Stimulated activated naive B cell treated with anti-CD40 and anti-IgM and Interleukin-4, amounts not matched to agents 10 μg/mL and 1 μg/mL and 100 μg/mL, for 72 hours (primary cell): ENCODE results near the gene RIT2.
A peak's percentile ranks its signal among the peaks of the same experiment; 100 is the strongest.

Experiments used
- ATAC-seq, 2 donors: fragments of 150-1000 bp; cut with Tn5 transposase; replicated peaks; 2 replicates each; pipeline ENCODE4 v1.10.0; 2021; ENCODE audit warnings: moderate library complexity in 1 of 2
- DNase-seq: peaks from one replicate; pipeline ENCODE4 v3.0.0; 2021
- H3K27ac Mint-ChIP-seq: one replicate; pipeline ENCODE4 v1.8.0; 2022; ENCODE audit warnings: mild to moderate bottlenecking, mixed read lengths
- H3K27me3 Mint-ChIP-seq, 2 donors: one replicate each; pipeline ENCODE4 v1.8.0; 2022; ENCODE audit warnings: mixed read lengths in 2 of 2
- H3K36me3 Mint-ChIP-seq, 2 donors: one replicate each; pipeline ENCODE4 v1.8.0; 2022; ENCODE audit warnings: mixed read lengths in 2 of 2, mild to moderate bottlenecking in 1 of 2
- H3K4me1 Mint-ChIP-seq, 2 donors: one replicate each; pipeline ENCODE4 v1.8.0; 2022; ENCODE audit warnings: mixed read lengths in 2 of 2, mild to moderate bottlenecking in 1 of 2
- H3K4me3 Mint-ChIP-seq, 2 donors: one replicate each; pipeline ENCODE4 v1.8.0; 2022; ENCODE audit warnings: mild to moderate bottlenecking in 2 of 2, mixed read lengths in 2 of 2, moderate library complexity in 1 of 2
- H3K9me3 Mint-ChIP-seq, 2 donors: one replicate each; pipeline ENCODE4 v1.8.0; 2022; ENCODE audit warnings: mixed read lengths in 2 of 2, mild to moderate bottlenecking in 1 of 2

The RIT2 gene

DNA sequence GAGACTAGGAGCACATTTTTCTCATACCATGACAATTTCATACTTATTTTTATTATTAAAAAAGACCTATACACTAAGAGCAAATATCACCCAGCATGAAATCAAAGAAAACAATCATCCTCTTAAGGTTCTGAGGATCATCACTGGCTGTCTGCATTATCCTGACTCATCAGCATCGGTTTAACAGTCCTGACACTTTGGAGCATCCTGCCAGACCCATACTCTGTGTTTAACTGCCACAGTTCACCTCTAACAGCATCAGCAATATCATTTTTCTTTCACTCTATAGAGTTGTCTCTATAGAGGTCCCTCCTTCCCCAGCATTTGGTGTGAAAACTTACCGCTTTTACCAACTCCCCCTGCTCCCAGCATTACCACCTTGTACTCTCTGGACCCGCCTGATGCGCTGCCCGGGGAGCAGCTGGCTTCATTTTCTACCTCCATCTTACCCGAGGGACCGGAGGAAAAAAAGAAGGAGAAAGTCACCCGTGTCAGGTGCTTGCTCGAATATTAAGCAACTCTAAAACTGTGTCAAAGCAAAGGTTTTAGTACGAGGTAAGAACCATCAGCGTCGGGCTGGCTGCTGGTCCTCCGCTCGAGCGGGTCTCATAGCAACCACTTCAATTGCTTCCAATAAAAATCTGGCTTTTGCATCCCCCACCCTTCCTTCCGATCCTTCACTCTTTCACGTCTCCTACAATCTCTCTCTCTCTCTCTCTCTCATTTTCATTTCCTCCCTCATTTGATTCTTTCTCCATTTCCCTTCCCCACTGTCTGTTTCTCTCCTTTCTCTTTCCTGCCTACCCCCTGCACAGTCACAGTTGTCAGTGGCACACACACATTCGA, at the start of gene RIT2:
RIT2 (minus strand) TSS at position 610 of the 846 bp plus-strand sequence.
- H3K27ac Mint-ChIP-seq = no peak within 1 kb of the TSS
- no peaks in the 10 kb centered on the region for H3K27me3 Mint-ChIP-seq
- ATAC-seq = no peak
- no peak for DNase-seq
- H3K9me3 Mint-ChIP-seq = no peaks in the 10 kb centered on the region
- no peak within 1 kb of the TSS for H3K4me3 Mint-ChIP-seq
- H3K36me3 Mint-ChIP-seq = no peaks in the 10 kb centered on the region
- H3K4me1 Mint-ChIP-seq = no peaks in the 10 kb centered on the region

DNA sequence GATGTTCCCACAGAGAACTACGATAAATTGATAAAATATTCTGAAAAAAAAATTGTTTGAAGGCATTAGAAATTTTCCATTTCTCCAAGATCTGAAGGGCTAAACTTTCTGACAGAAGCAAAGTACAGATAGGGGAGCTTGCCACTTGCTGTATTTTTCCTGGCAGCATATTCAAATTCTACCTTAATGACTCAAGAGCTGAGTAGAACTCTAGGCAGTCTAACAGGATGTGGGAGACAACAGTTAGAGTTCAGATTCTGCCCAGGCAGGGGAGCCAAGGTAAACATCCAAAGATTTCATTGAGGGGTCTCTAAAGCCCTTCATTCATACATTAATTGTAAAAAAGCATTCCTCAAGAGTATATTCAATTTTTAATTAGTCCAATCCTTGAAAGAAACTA, 46.0 kb upstream of the RIT2 start:
- no peak overlapping the region for H3K4me3 Mint-ChIP-seq
- ATAC-seq (no peak), DNase-seq (no peak)
- no peak overlapping the region for H3K27ac Mint-ChIP-seq
- H3K36me3 Mint-ChIP-seq = no peaks in the 10 kb centered on the region
- H3K9me3 Mint-ChIP-seq = peaks cover 5 to 6% of the 10 kb centered on the region in 2 donors
- no peaks in the 10 kb centered on the region for H3K4me1 Mint-ChIP-seq
- H3K27me3 Mint-ChIP-seq = no peaks in the 10 kb centered on the region

DNA sequence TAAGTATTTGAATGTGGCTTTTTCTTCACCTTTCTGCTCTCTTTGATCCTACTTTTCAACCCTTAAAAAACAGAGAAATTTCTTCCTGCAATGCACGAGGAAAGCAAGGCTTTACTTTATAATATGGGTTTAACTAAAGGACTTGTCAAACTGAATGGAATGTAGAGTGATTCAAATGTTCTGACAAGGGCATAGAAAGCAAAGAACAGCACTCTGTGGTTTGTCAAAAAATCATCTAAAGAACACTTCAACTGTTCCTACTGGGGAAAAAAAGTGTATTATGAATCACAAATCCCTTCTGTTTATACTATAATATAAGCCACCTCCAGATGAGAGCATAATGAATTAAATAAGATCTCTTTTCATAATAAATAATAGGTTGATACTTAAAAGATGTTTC, 45.0 kb upstream of the RIT2 start:
- no peak for DNase-seq
- H3K27me3 Mint-ChIP-seq = no peaks in the 10 kb centered on the region
- H3K27ac Mint-ChIP-seq = no peak overlapping the region
- H3K9me3 Mint-ChIP-seq = peaks cover 3 to 4% of the 10 kb centered on the region in 2 donors
- H3K4me3 Mint-ChIP-seq = no peak overlapping the region
- no peaks in the 10 kb centered on the region for H3K36me3 Mint-ChIP-seq
- no peak for ATAC-seq
- no peaks in the 10 kb centered on the region for H3K4me1 Mint-ChIP-seq

DNA sequence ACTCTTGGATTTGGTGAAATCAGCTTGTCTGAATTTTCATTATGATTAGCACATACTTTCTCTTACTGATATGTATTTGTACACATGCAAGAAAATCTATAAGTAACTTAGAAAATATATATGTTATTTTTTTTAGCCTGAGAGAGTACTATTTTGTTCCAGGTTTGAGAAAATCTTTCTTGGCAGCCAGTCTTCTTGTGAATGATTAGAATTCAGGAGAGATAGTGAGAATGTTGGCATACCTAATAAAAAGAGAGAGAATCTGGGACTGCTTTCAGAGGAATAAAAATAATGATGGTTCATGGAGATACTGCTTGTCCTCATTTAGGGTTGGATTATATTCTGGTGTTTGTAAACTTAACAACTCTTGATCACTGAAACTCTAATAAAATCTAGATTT, 44.4 kb upstream of the RIT2 start:
- Mint-ChIP-seq H3K4me1 (no peaks in the 10 kb centered on the region), H3K27ac (no peak overlapping the region), H3K9me3 (peaks cover 2 to 3% of the 10 kb centered on the region in 2 donors), H3K36me3 (no peaks in the 10 kb centered on the region), H3K4me3 (no peak overlapping the region), H3K27me3 (no peaks in the 10 kb centered on the region)
- no peak for ATAC-seq
- DNase-seq = no peak

DNA sequence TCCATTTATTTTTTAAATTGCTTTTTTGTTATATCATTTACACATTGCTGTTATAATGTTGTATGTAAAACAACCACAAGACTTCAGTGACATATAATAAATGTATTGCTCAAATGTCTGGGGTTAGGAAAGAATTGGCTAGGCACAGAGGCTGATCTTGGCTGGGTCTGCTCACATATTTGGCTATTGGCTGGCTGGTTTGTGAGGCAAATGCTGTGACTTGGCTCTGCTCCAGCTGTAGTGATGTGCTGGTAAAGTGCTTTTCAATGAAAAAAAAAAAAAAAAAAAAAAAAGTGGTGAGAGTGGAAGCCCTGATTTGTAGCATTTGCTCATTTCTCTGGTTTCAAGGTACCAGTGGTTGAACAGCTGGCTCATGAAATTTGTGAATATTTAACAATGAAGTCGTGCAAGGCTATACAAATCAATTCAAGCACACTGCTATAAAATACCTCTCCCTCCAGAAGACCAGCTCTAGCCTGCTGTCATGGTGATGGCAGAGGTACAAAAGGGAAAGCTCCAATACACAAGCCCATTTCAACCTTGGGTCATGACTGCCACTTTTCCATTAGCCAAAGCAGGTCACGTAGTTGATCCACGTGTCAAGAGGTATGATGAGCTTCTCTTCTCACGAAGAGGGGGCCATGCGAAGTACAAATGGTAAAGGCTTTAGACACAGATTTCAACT, 43.7 kb upstream of the RIT2 start:
- no peak overlapping the region for H3K27ac Mint-ChIP-seq
- H3K4me1 Mint-ChIP-seq = no peaks in the 10 kb centered on the region
- DNase-seq = no peak
- no peak overlapping the region for H3K4me3 Mint-ChIP-seq
- no peaks in the 10 kb centered on the region for H3K27me3 Mint-ChIP-seq
- no peak for ATAC-seq
- H3K9me3 Mint-ChIP-seq = peaks cover 0 to 2% of the 10 kb centered on the region in 2 donors
- no peaks in the 10 kb centered on the region for H3K36me3 Mint-ChIP-seq

DNA sequence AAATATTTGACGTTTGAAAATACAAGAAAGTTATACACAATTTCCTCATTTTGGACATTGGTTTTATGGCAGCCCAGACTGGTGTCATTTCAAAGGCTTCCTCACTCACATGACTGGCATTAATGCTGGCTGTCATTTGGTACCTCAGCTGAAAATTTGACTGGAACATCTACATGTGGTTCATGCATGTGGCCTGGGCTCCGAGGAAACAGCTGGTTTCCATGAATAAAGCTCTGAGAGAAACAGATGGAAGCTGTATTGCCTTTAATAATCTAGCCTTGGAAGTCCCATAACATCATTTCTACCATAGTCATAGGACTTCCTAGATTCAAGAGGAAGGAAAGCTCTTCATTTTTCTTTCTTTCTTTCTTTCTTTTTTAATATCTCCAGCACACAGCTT, 42.9 kb upstream of the RIT2 start:
- ATAC-seq (no peak), DNase-seq (no peak)
- Mint-ChIP-seq H3K4me1 (no peaks in the 10 kb centered on the region), H3K9me3 (no peaks in the 10 kb centered on the region), H3K27ac (no peak overlapping the region), H3K4me3 (no peak overlapping the region), H3K27me3 (no peaks in the 10 kb centered on the region), H3K36me3 (no peaks in the 10 kb centered on the region)

DNA sequence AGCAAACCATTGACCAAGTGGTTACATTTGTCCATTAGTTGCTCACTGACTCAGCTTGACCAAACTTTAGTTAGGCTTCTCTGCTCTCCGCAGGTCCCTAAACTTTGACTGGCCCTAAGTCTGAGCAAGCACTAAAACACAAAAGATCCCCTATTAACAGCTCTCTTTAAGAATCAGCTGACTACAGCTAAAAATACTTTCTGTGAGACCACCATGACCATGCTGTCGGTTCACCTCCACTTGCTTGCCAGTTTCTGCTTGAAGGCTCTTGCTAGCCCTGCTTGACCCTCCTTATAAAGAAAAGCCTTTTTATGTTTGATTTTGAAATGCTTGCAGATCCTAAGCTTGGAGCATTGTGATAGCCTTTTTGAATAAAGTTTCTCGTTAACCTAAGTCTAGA, 40.4 kb upstream of the RIT2 start:
- H3K36me3 Mint-ChIP-seq = no peaks in the 10 kb centered on the region
- ATAC-seq = no peak
- no peaks in the 10 kb centered on the region for H3K9me3 Mint-ChIP-seq
- no peaks in the 10 kb centered on the region for H3K4me1 Mint-ChIP-seq
- H3K4me3 Mint-ChIP-seq = no peak overlapping the region
- H3K27me3 Mint-ChIP-seq = no peaks in the 10 kb centered on the region
- DNase-seq = no peak
- H3K27ac Mint-ChIP-seq = no peak overlapping the region

DNA sequence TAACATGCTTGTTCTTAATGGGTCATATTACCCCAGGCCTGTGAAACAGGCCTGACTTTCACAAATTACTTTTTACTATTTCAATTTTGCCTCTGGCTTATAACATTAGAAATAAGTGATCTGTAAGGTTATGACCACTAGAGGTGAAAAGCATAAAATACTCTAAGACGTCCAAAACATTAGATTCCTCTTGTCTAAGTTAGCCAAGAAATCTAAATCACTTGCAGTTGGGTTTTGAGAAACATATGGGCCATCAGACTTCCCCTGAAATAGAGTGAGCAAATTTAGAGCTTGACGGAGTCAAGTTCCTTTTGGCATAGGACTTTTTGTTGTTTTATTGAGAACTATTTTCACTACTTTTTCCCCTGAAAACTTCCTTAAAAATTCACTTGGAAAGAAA, 32.7 kb upstream of the RIT2 start:
- no peak overlapping the region for H3K27ac Mint-ChIP-seq
- H3K4me3 Mint-ChIP-seq = no peak overlapping the region
- ATAC-seq (no peak), DNase-seq (no peak)
- no peaks in the 10 kb centered on the region for H3K36me3 Mint-ChIP-seq
- H3K9me3 Mint-ChIP-seq = peaks cover 0 to 1% of the 10 kb centered on the region in 2 donors
- H3K4me1 Mint-ChIP-seq = no peaks in the 10 kb centered on the region
- H3K27me3 Mint-ChIP-seq = no peaks in the 10 kb centered on the region

DNA sequence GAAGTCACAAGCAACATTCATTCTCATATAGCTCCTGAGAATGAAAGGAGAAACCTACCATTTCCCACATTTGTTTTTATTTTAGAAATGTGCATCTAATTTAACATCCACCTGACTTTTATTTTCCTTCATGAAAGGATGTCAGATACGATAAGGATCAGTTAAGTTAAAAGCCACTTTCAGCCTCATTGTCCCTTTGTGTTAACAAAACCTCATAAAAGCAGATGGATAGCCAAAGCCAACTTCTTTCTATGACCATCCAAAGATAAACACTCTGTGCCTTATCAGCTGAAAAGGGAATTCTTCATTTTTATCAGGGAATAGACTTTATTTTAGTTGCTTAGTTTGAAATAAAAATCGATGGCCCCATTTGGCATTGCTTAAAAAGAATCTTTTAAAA, 25.7 kb upstream of the RIT2 start:
- H3K36me3 Mint-ChIP-seq = no peaks in the 10 kb centered on the region
- DNase-seq (no peak), ATAC-seq (no peak)
- no peaks in the 10 kb centered on the region for H3K27me3 Mint-ChIP-seq
- H3K4me3 Mint-ChIP-seq = no peak overlapping the region
- peaks cover 0 to 2% of the 10 kb centered on the region in 2 donors for H3K9me3 Mint-ChIP-seq
- no peaks in the 10 kb centered on the region for H3K4me1 Mint-ChIP-seq
- H3K27ac Mint-ChIP-seq = no peak overlapping the region

DNA sequence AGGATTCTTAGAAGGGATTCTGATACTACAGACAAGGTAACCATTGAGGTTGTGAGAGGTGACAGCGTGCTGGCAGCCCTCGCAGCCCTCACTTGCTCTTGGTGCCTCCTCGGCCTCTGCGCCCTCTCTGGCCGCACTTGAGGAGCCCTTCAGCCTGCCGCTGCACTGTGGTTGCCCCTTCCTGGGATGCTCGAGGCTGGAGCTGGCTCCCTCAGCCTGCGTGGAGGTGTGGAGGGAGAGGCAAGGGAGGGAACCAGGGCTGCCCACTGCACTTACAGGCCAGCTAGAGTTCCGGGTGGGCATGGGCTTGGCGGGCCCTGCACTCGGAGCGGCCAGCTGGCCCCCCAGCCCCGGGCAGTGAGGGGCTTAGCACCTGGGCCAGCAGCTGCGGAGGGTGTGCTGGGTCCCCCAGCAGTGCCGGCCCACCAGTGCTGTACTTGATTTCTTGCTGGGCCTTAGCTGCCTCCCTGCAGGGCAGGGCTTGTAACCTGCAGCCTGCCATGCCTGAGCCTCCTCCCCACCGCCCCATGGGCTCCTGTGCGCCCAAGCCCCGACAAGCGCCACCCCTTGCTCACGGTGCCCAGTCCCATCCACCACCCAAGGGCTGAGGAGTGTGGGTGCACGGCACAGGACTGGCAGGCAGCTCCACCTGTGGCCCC, 23.9 kb upstream of the RIT2 start:
- H3K27me3 Mint-ChIP-seq = no peaks in the 10 kb centered on the region
- H3K4me3 Mint-ChIP-seq = no peak overlapping the region
- ATAC-seq (peak in 1 of 2 donors; percentile 16), DNase-seq (no peak)
- no peaks in the 10 kb centered on the region for H3K4me1 Mint-ChIP-seq
- no peak overlapping the region for H3K27ac Mint-ChIP-seq
- H3K36me3 Mint-ChIP-seq = no peaks in the 10 kb centered on the region
- H3K9me3 Mint-ChIP-seq = peaks cover 0 to 3% of the 10 kb centered on the region in 2 donors

DNA sequence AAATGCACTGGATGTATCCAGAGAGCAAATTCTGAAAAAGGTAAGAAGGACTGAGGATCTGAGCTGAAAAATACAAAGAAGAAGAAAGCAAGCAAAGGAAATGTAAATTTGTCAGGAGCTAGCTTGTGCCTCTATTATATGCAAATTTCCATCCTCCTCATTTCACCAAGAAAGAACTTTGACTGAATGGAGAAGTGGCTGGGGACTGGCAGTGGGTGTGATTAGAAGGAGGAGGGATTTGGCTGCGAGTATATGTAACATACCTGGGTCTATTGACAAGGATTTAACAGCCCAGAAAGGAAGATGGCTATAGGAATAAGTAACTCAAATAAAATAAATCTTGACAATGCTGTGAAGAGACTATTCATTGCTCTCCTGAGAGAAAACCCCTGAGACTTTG, 19.4 kb upstream of the RIT2 start:
- Mint-ChIP-seq H3K4me1 (no peaks in the 10 kb centered on the region), H3K9me3 (peaks cover 0 to 6% of the 10 kb centered on the region in 2 donors)
- no peak for ATAC-seq

DNA sequence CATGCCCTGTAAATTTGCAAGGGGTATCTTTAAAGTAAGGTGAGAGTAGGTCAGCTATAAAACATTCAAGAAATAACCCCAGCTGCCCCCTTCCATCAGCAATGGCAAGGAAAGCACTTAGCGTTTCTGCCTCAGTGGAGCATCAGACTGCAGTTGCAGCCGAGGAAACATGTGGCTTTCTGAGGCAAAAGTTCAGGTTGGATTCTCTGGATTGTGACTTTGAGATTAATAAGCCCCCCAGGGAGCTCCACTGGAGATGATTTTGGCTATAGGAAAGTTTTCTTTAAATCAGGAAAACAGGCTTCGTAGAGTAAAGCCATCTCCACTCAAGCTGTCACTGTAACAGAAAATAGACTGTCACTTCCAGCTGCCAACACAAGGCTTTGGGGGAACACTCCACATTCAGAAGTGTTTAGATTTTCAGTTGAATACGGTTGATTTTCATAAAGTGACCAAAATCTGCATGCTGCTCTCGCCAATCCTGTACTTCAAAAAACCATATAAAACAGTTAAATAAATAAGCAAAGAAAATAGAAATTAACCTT, 15.3 kb upstream of the RIT2 start:
- H3K27me3 Mint-ChIP-seq = no peaks in the 10 kb centered on the region
- no peak overlapping the region for H3K27ac Mint-ChIP-seq
- ATAC-seq (no peak), DNase-seq (no peak)
- no peaks in the 10 kb centered on the region for H3K4me1 Mint-ChIP-seq
- H3K36me3 Mint-ChIP-seq = no peaks in the 10 kb centered on the region
- H3K9me3 Mint-ChIP-seq = peaks cover 0 to 4% of the 10 kb centered on the region in 2 donors
- H3K4me3 Mint-ChIP-seq = no peak overlapping the region

More for the DNA sequence above, 19.4 kb upstream of the RIT2 start:
- DNase-seq = no peak
- no peaks in the 10 kb centered on the region for H3K27me3 Mint-ChIP-seq
- H3K36me3 Mint-ChIP-seq = no peaks in the 10 kb centered on the region
- H3K4me3 Mint-ChIP-seq = no peak overlapping the region
- H3K27ac Mint-ChIP-seq = no peak overlapping the region

DNA sequence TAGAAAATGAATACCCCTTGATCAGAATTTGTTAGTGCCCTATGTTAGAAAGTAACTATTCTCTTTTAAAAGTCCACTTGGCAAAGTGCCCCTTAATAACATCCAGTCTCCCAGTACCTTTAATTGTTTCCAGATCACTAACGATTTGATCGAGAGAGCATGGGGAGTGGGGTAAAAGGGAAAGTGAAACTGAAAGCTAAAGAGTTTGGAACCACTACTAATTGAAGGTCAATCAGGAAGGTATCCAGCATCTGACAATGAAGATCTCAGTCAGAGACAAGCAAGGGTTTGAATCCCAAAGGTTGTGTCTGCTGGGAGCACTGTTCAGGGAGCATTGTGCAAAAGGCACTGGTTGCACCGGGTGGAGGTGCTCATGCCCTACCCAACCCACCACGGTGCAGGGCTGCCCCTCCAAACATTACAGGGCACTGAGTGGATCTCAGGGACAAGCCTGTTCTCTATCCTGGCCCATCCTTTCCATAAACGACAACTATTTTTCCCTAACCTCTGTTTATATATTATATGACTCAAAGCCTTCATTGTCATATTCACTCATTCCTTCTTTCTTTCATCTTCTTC, 14.6 kb upstream of the RIT2 start:
- DNase-seq = no peak
- Mint-ChIP-seq H3K9me3 (peaks cover 0 to 4% of the 10 kb centered on the region in 2 donors), H3K27ac (no peak overlapping the region), H3K27me3 (no peaks in the 10 kb centered on the region), H3K4me3 (no peak overlapping the region), H3K4me1 (no peaks in the 10 kb centered on the region), H3K36me3 (no peaks in the 10 kb centered on the region)
- ATAC-seq = no peak

DNA sequence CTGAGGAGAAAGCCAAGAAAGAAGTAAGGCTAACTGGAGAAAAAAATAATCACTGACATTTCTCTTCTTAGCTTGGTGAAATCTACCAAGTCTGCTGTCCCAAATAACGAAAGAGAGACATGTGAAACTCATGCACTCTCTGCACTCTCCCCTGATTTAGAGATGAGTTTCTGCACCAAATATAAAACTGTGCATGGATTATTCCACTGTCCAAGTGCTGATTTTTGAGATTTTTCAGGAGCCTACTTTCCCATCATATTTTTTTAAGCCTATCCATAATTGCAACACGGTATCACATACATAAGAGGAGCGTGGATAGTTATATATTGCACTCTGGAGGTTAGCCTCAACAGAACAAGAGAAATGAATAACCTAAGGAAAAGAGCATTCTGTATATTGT, 10.0 kb upstream of the RIT2 start:
- no peaks in the 10 kb centered on the region for H3K27me3 Mint-ChIP-seq
- no peak overlapping the region for H3K4me3 Mint-ChIP-seq
- ATAC-seq (no peak), DNase-seq (no peak)
- H3K4me1 Mint-ChIP-seq = no peaks in the 10 kb centered on the region
- no peaks in the 10 kb centered on the region for H3K36me3 Mint-ChIP-seq
- H3K9me3 Mint-ChIP-seq = no peaks in the 10 kb centered on the region
- H3K27ac Mint-ChIP-seq = no peak overlapping the region
